Colonic mucosa (tissue), 4 donors: ENCODE data around the gene CLTC. TPM values are rescaled to one million over a fixed set of nuclear protein-coding genes. Genes with fewer than 3 reads are reported as not detected.

Experiments
- DNase-seq: peaks from one replicate; pipeline ENCODE4 v3.0.0-alpha.2; 2020
- H3K27ac ChIP-seq: fragments of 200-600 bp; one replicate; pipeline ENCODE4 v1.8.0; 2021
- H3K27me3 ChIP-seq: fragments of 200-600 bp; one replicate; pipeline ENCODE4 v1.8.0; 2021
- H3K36me3 ChIP-seq: fragments of 200-600 bp; one replicate; pipeline ENCODE4 v1.8.0; 2021
- H3K4me1 ChIP-seq: fragments of 200-600 bp; one replicate; pipeline ENCODE4 v1.8.0; 2021; ENCODE audit warnings: mild to moderate bottlenecking
- H3K4me3 ChIP-seq: fragments of 200-600 bp; one replicate; pipeline ENCODE4 v1.8.0; 2021
- H3K9ac ChIP-seq, 2 donors: one replicate each; pipeline ENCODE4 v1.7.0; 2013; ENCODE audit warnings: control low read depth in 2 of 2, low read depth in 2 of 2, low read length in 2 of 2
- H3K9me3 ChIP-seq: fragments of 200-600 bp; one replicate; pipeline ENCODE4 v1.8.0; 2021
- intact Hi-C: fragments of 100-400 bp; cut with DNase I; formaldehyde crosslinking; loops from one replicate; pipeline ENCODE4 v1.14.1; 2022
- total RNA-seq, 2 donors: library from RNA; stranded (reverse); fragmentation: NEBNext Ultra II Directional in 1 of 2; extraction: Animal tissue kit (Norgen Biotek cat#: 25700) in 1 of 2; gene quantifications; one replicate each; pipeline ENCODE4 v1.2.1, GENCODE V29; 2021
- TF ChIP-seq, protein P1 (sequence below): fragments of 200-600 bp; IDR thresholded peaks from one replicate; pipeline ENCODE4 v1.8.0; 2022; ENCODE audit warnings: antibody characterized with exemption, mild to moderate bottlenecking
- donor health status: healthy.
- donor health status: DM: no; HTN: no; CAD: no.
- donor health status: DM: no; HTN: no; CAD: no.

Gene CLTC
- total RNA-seq, 2 donors from 2014 or later = 306 to 328 TPM

DNA sequence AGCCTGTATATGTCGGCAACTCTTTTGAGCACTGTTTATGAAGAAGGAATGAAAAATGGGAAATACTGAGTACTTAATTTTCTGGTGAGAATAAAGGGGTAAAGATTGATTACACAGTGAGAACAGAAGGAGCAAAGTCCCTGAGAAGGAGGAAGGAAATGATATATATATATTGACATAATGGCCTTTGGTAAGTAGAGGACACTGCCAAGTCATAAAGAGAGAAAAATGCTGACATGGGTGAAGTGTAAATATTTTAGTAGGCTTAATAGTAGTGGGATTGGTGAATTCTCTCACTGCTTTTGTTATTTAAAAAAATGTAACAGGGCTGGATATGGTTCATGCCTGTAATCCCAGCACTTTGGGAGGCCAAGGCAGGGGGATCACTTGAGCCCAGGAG, 103.9 kb downstream of the CLTC start:
- Histone ChIP-seq H3K9ac (no peak overlapping the region), H3K36me3 (no peaks in the 10 kb centered on the region), H3K9me3 (no peaks in the 10 kb centered on the region), H3K27ac (peak overlapping the region; percentile 56), H3K27me3 (no peaks in the 10 kb centered on the region), H3K4me3 (peak overlapping the region; percentile 16), H3K4me1 (peaks cover 12% of the 10 kb centered on the region)
- intact Hi-C loops = no loop called here
- DNase-seq = no peak
- TF ChIP-seq, protein P1, sequence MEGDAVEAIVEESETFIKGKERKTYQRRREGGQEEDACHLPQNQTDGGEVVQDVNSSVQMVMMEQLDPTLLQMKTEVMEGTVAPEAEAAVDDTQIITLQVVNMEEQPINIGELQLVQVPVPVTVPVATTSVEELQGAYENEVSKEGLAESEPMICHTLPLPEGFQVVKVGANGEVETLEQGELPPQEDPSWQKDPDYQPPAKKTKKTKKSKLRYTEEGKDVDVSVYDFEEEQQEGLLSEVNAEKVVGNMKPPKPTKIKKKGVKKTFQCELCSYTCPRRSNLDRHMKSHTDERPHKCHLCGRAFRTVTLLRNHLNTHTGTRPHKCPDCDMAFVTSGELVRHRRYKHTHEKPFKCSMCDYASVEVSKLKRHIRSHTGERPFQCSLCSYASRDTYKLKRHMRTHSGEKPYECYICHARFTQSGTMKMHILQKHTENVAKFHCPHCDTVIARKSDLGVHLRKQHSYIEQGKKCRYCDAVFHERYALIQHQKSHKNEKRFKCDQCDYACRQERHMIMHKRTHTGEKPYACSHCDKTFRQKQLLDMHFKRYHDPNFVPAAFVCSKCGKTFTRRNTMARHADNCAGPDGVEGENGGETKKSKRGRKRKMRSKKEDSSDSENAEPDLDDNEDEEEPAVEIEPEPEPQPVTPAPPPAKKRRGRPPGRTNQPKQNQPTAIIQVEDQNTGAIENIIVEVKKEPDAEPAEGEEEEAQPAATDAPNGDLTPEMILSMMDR = no peak

GRCh38 chr17:59725691-59726090, 106.0 kb downstream of the CLTC start:
- Histone ChIP-seq H3K4me1 (peaks cover 8% of the 10 kb centered on the region), H3K9ac (no peak overlapping the region), H3K27me3 (no peaks in the 10 kb centered on the region), H3K36me3 (no peaks in the 10 kb centered on the region), H3K4me3 (no peak overlapping the region), H3K9me3 (no peaks in the 10 kb centered on the region), H3K27ac (no peak overlapping the region)
- TF ChIP-seq, protein P1 = no peak
- intact Hi-C loops = no loop called here
- DNase-seq = no peak

- no peak overlapping the region for H3K27ac ChIP-seq
- no peaks in the 10 kb centered on the region for H3K9me3 ChIP-seq
- no peak overlapping the region for H3K4me3 ChIP-seq
- intact Hi-C loops = no loop called here
- no peak for DNase-seq
- TF ChIP-seq, protein P1 = no peak
- H3K36me3 ChIP-seq = no peaks in the 10 kb centered on the region
- H3K27me3 ChIP-seq = no peaks in the 10 kb centered on the region
- H3K4me1 ChIP-seq = peaks cover 8% of the 10 kb centered on the region
- H3K9ac ChIP-seq = no peak overlapping the region
These were observed 108.3 kb downstream of the CLTC start for GRCh38 chr17:59727817-59728533.

GRCh38 chr17:59730268-59730834, 110.7 kb downstream of the CLTC start:
- Histone ChIP-seq H3K27ac (no peak overlapping the region), H3K4me1 (peaks cover 6% of the 10 kb centered on the region), H3K9me3 (no peaks in the 10 kb centered on the region), H3K4me3 (no peak overlapping the region), H3K36me3 (no peaks in the 10 kb centered on the region), H3K27me3 (no peaks in the 10 kb centered on the region), H3K9ac (no peak overlapping the region)
- intact Hi-C loops = no loop called here
- no peak for DNase-seq
- TF ChIP-seq, protein P1 = no peak

DNA sequence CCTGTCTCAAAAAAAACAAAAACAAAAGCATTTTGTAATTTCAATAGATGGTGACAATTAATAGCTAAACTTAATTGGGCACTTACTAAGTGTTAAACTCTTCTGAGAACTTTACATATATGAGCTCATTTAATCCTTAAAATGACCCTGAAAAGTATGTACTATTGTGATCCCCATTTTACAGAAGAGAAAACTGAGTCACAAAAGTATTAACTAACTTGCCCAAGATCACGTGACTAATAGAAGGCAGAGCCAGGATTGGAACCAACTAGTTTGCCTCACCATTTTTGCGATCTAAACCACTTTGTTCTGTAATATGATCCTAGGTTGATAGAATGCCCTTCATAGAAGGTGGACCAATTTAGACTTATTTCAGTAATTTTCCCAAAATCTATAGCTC, 114.0 kb downstream of the CLTC start:
- no peaks in the 10 kb centered on the region for H3K27me3 ChIP-seq
- H3K4me1 ChIP-seq = peaks cover 7% of the 10 kb centered on the region
- H3K9ac ChIP-seq = peak overlapping the region in 1 of 2 donors; percentile 32
- no peaks in the 10 kb centered on the region for H3K36me3 ChIP-seq
- no peak for DNase-seq
- peak overlapping the region; percentile 49 for H3K27ac ChIP-seq
- no peak overlapping the region for H3K4me3 ChIP-seq
- TF ChIP-seq, protein P1 = no peak
- intact Hi-C loops = no loop called here
- no peaks in the 10 kb centered on the region for H3K9me3 ChIP-seq
